Urothelium cell line (cell line): ENCODE data around the gene ARL14EP.

Experiments
- DNase-seq: peaks from one replicate; pipeline ENCODE4 v3.0.0; 2011; ENCODE audit warnings: low spot score, mixed read lengths
- FAIRE-seq: peaks from 2 replicates; lab custom pipeline; 2011; peaks lifted over from hg19 to GRCh38; lab: Jason Lieb, UNC

The ARL14EP gene

GRCh38 chr11:30368394-30368793 lies 45.5 kb downstream of the ARL14EP start:
- DNase-seq (no peak), FAIRE-seq (no peak)

- DNase-seq (no peak), FAIRE-seq (no peak)
These were observed 47.3 kb downstream of the ARL14EP start for GRCh38 chr11:30370164-30370563.

DNA sequence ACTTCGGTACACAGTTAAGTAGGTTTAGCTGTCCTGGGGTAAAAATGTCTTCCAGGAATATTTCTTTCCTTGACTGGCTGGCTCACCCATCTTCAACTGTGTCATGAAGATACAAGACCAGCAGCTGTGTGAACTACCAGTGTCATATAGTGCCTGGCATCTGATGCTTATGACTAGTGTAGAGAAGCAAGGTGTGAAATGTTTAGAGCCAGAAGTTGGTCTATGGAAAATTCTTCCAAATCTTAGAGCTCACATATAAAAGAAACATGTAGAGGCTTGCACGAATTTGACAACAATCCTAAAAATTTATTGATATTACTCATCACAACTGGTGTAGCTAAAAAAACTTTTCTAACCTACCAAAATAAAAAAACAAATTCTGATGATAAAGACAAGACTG lies 54.4 kb downstream of the ARL14EP start:
- FAIRE-seq: no peak

DNA sequence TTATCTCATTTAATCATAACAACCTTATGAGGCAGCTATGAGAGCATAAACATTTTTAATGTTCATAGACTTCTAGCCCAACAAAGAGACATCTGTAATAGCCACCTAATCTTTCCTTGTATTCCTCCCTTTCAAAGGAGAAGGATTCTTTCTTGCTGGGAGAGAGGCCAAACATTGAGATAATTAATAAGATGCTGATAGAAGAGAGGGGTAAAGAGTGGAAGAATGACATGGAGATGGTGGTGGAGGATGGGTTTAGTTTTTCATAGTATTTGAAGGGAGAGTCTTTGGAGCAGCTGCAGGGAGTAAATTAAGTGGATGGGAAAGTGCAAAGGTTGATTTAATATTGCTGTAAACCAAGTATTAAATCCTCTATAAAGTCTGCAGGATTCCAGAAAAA lies 57.9 kb downstream of the ARL14EP start:
- FAIRE-seq: no peak

More for the DNA sequence above, 54.4 kb downstream of the ARL14EP start:
- DNase-seq: no peak

DNA sequence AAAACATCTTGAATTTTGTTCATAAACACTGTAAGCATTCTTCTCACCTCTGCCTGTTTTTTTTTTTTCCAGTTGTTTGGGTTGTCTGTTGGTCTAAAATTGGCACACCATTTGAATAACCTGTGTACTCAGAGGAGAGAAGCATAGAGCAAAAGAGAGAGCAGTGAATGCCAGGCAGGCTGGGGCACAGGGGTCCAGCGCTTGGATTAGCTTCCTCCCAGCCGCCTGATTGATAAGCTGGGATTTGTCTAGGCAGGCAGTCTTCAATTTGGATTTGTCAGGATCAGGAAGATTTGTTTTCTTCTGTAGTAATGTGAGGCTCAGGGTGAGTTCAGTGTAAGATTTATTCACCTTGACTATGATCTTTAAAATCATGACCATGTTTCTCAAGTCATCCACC lies 59.0 kb downstream of the ARL14EP start:
- no peak for FAIRE-seq
- DNase-seq: no peak

More for the DNA sequence above, 57.9 kb downstream of the ARL14EP start:
- no peak for DNase-seq
